MCF 10A (cell line): ENCODE results near the gene CD79A. TPM values are rescaled to one million over a fixed set of nuclear protein-coding genes. Genes with fewer than 3 reads are reported as not detected.

ENCODE experiments used
- BruUV-seq: library from RNA; stranded (reverse); fragments of 400-500 nt; replicated peaks from 2 replicates; lab custom pipeline; 2021; lab: Mats Ljungman, UMichigan
- CTCF ChIA-PET: fragments of 300-600 bp; sonication (Branson Sonifier 250); formaldehyde crosslinking; extraction: SDS; loops from one replicate; lab custom pipeline; 2021; ENCODE audit warnings: antibody characterized with exemption, inconsistent platforms; lab: Yijun Ruan, JAX
- POLR2A ChIA-PET: fragments of 300-600, 350-650 bp; sonication (Branson Sonifier 250); formaldehyde crosslinking; extraction: SDS; loops from one replicate; lab custom pipeline; 2020; ENCODE audit warnings: antibody characterized with exemption, inconsistent platforms; lab: Yijun Ruan, JAX
- DNase-seq: peaks from one replicate; pipeline ENCODE4 v3.0.0-alpha.2; 2018; ENCODE audit not compliant: unreplicated experiment
- H3K27ac Mint-ChIP-seq: one replicate; pipeline ENCODE4 v1.8.0; 2022; ENCODE audit warnings: mild to moderate bottlenecking, low read depth, mixed read lengths; ENCODE audit not compliant: unreplicated experiment
- H3K27me3 Mint-ChIP-seq: one replicate; pipeline ENCODE4 v1.8.0; 2022; ENCODE audit warnings: mixed read lengths; ENCODE audit not compliant: insufficient read depth, unreplicated experiment
- H3K36me3 Mint-ChIP-seq: one replicate; pipeline ENCODE4 v1.8.0; 2022; ENCODE audit warnings: mild to moderate bottlenecking, moderate library complexity, mixed read lengths; ENCODE audit not compliant: insufficient read depth, unreplicated experiment
- H3K4me1 Mint-ChIP-seq: one replicate; pipeline ENCODE4 v1.8.0; 2022; ENCODE audit warnings: mixed read lengths; ENCODE audit not compliant: insufficient read depth, unreplicated experiment
- H3K4me3 Mint-ChIP-seq: one replicate; pipeline ENCODE4 v1.8.0; 2022; ENCODE audit warnings: mild to moderate bottlenecking, moderate library complexity, mixed read lengths; ENCODE audit not compliant: unreplicated experiment
- H3K9me3 Mint-ChIP-seq: one replicate; pipeline ENCODE4 v1.8.0; 2022; ENCODE audit warnings: mixed read lengths; ENCODE audit not compliant: unreplicated experiment
- intact Hi-C: fragments of 100-400 bp; cut with micrococcal nuclease; formaldehyde crosslinking; loops from 2 replicates; pipeline ENCODE4 v1.14.1; 2022
- total RNA-seq: library from RNA; stranded (reverse); gene quantifications from 2 replicates; pipeline ENCODE4 v1.2.3, GENCODE V29; 2022
- TF ChIP-seq, protein P1 (sequence below): fragments of 200-600 bp; IDR thresholded peaks from one replicate; pipeline ENCODE4 v1.8.0; 2022; ENCODE audit warnings: antibody characterized with exemption, mild to moderate bottlenecking; ENCODE audit not compliant: unreplicated experiment

CD79A gene
- total RNA-seq, 1 experiment from 2014 or later, result not detected

DNA sequence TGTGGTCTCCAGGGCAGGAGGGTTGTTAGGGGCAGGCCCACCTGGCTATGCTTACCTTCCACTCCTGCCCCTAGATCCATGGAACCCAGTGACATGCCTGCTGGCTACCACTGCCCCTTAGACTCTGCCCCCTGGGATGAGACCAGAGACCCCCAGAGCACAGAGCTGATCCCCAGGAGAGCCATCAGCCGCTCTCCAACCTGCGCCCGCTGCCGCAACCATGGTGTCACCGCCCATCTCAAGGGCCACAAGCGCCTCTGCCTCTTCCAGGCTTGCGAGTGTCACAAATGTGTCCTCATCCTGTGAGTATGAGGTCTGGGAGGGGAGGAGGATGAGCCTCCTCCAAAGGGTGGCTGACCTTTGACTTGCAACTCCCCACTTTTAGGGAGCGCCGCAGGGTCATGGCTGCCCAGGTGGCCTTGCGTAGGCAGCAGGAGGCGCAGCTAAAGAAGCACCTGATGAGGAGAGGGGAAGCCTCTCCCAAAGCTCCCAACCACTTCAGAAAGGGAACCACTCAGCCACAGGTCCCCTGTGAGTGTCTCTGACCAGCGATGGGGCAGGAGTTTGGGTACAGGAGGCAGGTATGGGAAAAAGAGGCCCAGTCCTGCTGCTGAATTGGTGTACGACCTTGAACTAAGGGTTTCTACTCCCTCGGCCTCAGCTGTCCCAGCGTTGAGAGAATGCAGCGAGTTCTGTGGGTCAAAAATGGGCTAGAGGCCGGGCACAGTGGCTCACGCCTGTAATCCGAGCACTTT lies 29.6 kb upstream of the CD79A start:
- no peak for DNase-seq
- TF ChIP-seq, protein P1, sequence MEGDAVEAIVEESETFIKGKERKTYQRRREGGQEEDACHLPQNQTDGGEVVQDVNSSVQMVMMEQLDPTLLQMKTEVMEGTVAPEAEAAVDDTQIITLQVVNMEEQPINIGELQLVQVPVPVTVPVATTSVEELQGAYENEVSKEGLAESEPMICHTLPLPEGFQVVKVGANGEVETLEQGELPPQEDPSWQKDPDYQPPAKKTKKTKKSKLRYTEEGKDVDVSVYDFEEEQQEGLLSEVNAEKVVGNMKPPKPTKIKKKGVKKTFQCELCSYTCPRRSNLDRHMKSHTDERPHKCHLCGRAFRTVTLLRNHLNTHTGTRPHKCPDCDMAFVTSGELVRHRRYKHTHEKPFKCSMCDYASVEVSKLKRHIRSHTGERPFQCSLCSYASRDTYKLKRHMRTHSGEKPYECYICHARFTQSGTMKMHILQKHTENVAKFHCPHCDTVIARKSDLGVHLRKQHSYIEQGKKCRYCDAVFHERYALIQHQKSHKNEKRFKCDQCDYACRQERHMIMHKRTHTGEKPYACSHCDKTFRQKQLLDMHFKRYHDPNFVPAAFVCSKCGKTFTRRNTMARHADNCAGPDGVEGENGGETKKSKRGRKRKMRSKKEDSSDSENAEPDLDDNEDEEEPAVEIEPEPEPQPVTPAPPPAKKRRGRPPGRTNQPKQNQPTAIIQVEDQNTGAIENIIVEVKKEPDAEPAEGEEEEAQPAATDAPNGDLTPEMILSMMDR, result no peak
- CTCF ChIA-PET, result interaction anchor here (0.7 to 2.6 kb wide), 3 partner anchors 11 to 83 kb away, joined by 3 to 12 read pairs (median 3); no protein-coding TSS in a partner anchor
- Mint-ChIP-seq H3K4me3 (no peak overlapping the region), H3K9me3 (peaks cover 11% of the 10 kb centered on the region), H3K27ac (no peak overlapping the region), H3K27me3 (peaks cover 52% of the 10 kb centered on the region), H3K36me3 (no peaks in the 10 kb centered on the region), H3K4me1 (no peaks in the 10 kb centered on the region)
- BruUV-seq, result no TSS peak
- POLR2A ChIA-PET, result no interaction called here
- intact Hi-C loops, result no loop called here

DNA sequence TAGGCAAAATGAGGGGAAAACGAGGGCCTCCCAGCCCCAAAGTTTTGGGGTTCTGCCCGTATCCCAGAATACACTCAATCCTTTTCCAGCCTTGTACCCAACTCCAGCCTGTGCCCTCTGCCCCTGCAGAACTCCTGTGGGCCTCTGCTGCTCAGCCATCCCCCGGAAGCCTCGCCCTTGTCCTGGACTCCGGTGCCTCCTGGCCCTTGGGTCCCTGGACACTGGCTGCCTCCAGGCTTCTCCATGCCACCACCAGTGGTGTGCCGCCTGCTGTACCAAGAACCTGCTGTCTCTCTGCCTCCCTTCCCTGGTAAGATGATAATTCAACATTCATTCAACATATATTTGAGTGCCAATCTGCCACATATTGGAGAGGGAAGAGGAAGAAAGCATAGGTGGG lies 28.4 kb upstream of the CD79A start:
- TF ChIP-seq, protein P1, result no peak
- no peaks in the 10 kb centered on the region for H3K4me1 Mint-ChIP-seq
- peaks cover 9% of the 10 kb centered on the region for H3K9me3 Mint-ChIP-seq
- ChIA-PET POLR2A (interaction anchor here (0.6 kb wide), 1 partner anchor 12 kb away, joined by 4 read pairs; the partner anchor contains the start of gene RPS19), CTCF (interaction anchor here (0.6 to 4.5 kb wide), 2 partner anchors 13 to 277 kb away, joined by 4 to 29 read pairs; no protein-coding TSS in a partner anchor)
- no peak overlapping the region for H3K27ac Mint-ChIP-seq
- intact Hi-C loops, result no loop called here
- DNase-seq, result no peak
- no peak overlapping the region for H3K4me3 Mint-ChIP-seq
- no peaks in the 10 kb centered on the region for H3K36me3 Mint-ChIP-seq
- peaks cover 54% of the 10 kb centered on the region for H3K27me3 Mint-ChIP-seq
- BruUV-seq, result no TSS peak

DNA sequence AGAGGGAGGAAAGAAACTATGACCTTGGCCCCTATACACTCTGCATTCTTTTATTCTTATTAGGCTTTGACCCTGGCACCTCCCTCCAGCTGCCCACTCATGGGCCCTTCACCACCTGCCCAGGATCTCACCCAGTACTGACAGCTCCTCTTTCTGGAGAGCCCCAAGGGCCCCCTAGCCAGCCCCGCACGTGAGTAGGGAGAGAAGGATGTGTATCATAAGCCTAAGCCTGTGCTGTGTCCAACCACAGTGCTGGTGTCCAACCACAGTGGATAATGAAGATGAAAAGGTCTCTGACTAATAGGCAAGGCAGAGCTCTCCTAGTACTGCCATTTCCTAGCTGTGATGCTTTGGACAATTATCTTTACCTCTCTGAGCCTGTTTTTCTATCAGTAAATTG lies 28.0 kb upstream of the CD79A start:
- H3K36me3 Mint-ChIP-seq, result no peaks in the 10 kb centered on the region
- peaks cover 5% of the 10 kb centered on the region for H3K9me3 Mint-ChIP-seq
- ChIA-PET CTCF (interaction anchor here (0.6 to 4.5 kb wide), 2 partner anchors 14 to 277 kb away, joined by 4 to 29 read pairs; no protein-coding TSS in a partner anchor), POLR2A (no interaction called here)
- H3K4me1 Mint-ChIP-seq, result no peaks in the 10 kb centered on the region
- no TSS peak for BruUV-seq
- intact Hi-C loops, result no loop called here
- H3K4me3 Mint-ChIP-seq, result no peak overlapping the region
- H3K27ac Mint-ChIP-seq, result no peak overlapping the region
- H3K27me3 Mint-ChIP-seq, result peaks cover 54% of the 10 kb centered on the region
- no peak for DNase-seq
- TF ChIP-seq, protein P1, result no peak

DNA sequence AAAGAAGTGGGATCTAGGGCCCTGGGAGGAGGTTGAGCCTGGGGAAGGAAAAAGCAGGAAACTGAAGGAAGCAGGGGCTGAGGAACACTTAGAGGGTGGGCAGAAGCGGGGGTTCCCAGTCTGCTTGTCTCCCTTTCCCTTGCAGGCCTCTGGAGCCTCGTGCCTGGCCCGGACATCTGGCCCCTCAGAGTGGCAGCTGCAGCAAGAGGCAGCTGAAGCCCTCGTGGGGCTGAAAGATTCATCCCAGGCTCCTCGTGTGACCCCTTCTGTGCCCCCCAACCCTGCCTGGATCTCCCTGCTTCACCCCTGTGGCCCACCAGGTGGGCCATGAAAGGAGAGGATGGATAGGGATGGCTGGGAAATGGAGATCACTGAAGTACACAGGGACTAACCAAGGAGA lies 26.7 kb upstream of the CD79A start:
- ChIA-PET CTCF (interaction anchor here (0.5 to 4.5 kb wide), 4 partner anchors 8 to 30 kb away, joined by 4 to 29 read pairs (median 8); no protein-coding TSS in a partner anchor), POLR2A (interaction anchor here (0.6 kb wide), 1 partner anchor 26 kb away, joined by 5 read pairs; no protein-coding TSS in a partner anchor)
- H3K9me3 Mint-ChIP-seq, result no peaks in the 10 kb centered on the region
- H3K4me3 Mint-ChIP-seq, result no peak overlapping the region
- intact Hi-C loops, result no loop called here
- TF ChIP-seq, protein P1, result no peak
- no peak overlapping the region for H3K27ac Mint-ChIP-seq
- H3K36me3 Mint-ChIP-seq, result no peaks in the 10 kb centered on the region
- no peaks in the 10 kb centered on the region for H3K4me1 Mint-ChIP-seq
- no TSS peak for BruUV-seq
- DNase-seq, result no peak
- H3K27me3 Mint-ChIP-seq, result peaks cover 61% of the 10 kb centered on the region
